GM18873 (cell line): ENCODE measurements around the gene HM13.
"Not testable (repeated sequence)": the region's sequence is repeated elsewhere in the genome, so short reads cannot be mapped to it uniquely, and the experiment has no call there.

Experiments
- ATAC-seq: cut with Tn5 transposase; IDR thresholded peaks from one replicate; pipeline ENCODE4 v1.9.1; 2021; ENCODE audit warnings: mild to moderate bottlenecking, moderate library complexity, moderate number of reproducible peaks; ENCODE audit not compliant: unreplicated experiment, low FRiP score

The HM13 gene

GRCh38 chr20:31514154-31515071 lies at the start of gene HM13:
HM13 (plus strand) TSS chr20:31514442; CDS start chr20:31514552, 110 bp downstream.
- peak; percentile 79 for ATAC-seq

DNA sequence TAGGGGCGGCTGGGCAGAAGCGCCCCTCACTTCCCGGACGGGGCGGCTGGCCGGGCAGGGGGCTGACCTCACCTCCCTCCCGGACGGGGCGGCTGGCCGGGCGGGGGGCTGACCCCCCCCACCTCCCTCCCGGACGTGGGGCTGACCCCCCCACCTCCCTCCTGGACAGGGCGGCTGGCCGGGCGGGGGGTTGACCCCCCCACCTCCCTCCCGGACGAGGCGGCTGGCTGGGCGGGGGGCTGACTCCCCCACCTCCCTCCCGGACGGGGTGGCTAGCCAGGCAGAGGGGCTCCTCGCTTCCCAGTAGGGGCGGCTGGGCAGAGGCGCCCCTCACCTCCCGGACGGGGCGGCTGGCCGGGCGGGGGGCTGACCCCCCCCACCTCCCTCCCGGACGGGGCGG lies 43.3 kb upstream of the HM13 start:
- not testable (repeated sequence) for ATAC-seq

DNA sequence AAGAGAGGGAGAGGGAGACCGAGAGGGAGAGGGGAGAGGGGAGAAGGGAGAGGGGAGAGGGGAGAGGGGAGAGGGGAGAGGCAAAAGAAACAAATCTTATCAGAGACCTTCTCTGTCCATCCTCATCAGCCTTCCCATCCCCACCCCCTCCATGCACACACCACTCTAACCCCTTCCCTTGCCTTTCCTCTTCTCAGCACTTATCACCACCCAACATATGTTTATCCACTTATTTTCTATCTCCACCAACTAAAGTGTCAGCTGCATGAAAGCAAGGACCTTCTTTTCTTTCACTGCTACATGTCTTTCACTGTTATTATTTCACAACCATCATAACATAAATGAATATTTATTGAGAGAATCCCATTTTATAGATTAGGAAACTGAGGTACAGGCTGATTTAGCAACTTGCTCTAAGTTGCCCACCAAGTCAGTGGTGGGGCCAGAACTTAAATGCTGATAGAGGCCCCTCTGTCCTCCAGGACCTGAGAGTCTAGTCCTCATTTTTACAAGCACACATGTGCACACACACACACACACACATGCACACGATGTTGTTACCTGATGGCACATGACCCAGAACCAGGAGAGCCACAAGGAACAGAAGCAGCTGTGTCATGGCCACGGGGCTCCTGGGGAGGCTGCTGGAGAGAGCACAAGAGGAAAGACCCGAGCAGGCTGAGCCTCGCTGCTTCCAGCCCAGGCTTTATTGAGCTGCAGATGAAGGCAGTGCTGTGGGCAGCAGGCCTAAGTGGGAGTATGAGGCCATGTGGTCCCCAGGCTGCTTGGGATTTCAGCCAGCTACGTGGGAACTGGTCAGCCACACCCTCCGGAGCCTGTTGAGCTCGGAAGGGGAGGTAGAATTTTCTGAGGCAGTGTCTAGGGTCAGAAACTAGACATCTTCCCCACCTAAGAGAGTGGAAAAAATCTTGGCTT lies 41.6 kb upstream of the HM13 start:
- no peak for ATAC-seq

GRCh38 chr20:31473331-31474096 lies 40.7 kb upstream of the HM13 start:
- no peak for ATAC-seq

DNA sequence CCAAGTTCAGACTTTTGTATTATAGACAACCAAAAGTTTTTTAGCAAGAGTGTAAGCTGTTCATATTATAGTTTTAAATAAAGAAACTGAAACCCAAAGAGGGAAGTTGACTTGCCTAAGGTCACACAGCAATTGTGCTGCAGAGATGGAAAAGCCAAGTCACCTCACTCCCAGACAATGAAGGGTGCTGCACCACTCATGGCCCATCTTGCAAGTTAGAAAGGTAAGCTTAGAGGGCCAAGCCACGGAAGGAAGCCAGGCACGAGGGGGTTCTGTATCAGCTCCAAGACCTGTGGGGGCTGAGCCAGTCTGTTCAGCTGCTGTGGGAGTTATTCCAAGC lies 40.2 kb upstream of the HM13 start:
- peak; percentile 44 for ATAC-seq

DNA sequence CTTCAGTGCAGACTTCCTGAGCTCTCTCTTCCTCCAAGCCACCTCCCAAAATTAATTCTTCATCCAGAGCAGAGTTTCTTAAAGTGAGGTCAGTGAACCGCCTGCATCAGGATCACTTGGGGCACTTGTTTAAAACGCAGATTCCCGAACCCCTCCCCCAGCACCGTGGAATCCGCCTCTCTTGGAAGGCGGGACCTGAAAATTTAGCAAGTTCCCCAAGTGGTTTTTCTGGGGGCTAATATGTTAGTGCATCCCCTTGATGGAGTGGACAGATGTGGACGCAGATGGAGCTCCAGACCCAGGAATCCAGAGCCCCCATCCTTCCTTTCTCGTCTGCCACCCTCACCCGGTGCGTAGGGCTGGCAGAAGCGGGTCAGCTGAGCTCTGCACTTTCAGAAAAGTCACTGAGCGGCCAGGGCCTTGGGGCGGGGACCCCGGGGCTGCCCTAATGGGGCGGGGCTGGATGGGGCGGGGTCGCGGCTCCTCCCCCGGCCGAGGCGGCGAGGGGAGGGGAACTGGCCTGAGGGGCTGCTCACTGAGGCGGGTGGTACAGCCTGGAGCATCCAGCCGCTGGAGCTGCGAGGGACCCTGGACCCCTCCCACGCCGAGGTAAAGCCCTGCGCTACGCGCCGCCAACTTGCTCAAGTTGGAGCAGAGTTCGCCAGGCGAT lies 39.3 kb upstream of the HM13 start, which contains the start of the genes DEFB124 and REM1:
DEFB124 (minus strand) TSS at position 370 of the 670 bp plus-strand sequence. CDS start 2,114 bp downstream, outside the sequence.
REM1 (plus strand) TSS at position 531 of the 670 bp plus-strand sequence. CDS start 1,158 bp downstream, outside the sequence.
- no peak for ATAC-seq

DNA sequence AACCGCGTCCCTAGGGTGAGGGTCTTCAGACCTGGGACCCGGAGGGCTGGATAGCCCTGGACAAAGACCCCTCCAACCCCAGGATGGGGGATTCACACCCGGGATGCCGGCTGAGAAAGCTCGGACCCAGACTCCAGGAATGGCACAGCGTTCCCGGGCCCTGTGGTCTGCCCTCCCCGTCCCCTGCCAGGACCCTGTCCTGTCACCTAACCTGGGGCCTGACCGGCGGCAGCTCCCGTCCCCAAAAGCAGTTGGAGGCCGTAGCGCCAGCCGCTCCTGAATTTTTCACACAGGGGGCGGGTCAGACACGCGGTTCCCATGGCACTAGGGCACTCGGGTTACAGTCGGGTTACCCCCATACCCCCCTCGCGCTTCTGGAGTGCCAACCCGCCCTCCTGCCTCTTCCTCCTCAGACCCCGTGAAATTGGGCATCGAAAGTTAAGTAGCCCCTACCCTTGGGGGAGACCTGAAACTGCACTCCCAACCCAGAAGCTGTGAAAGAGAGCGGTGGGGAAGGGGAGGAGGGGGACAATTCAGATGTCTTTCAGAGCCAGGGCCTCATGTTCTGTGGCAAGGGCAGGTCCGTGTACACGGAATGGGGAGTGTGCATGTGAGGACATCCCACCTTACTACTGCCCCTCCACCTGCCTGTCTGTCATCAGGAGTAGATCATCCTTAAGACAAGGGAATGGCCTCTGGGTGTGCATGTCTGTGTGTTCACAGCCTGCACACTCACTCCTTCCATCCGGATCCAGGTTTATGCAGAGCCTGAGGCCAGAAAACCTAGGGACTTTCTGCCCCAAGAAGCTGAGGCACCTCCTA lies 38.6 kb upstream of the HM13 start:
- ATAC-seq: no peak

DNA sequence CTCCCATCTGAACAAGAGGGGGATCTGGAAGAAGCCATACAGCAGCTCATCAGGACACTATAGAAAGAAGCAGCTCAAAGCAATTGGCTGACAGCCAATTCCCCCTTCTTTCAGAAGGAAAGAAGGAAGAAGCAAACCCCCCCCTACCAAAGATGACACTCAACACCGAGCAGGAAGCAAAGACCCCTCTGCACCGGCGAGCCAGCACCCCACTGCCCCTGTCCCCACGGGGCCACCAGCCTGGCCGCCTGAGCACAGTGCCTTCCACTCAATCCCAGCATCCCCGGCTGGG lies 38.0 kb upstream of the HM13 start:
- no peak for ATAC-seq

DNA sequence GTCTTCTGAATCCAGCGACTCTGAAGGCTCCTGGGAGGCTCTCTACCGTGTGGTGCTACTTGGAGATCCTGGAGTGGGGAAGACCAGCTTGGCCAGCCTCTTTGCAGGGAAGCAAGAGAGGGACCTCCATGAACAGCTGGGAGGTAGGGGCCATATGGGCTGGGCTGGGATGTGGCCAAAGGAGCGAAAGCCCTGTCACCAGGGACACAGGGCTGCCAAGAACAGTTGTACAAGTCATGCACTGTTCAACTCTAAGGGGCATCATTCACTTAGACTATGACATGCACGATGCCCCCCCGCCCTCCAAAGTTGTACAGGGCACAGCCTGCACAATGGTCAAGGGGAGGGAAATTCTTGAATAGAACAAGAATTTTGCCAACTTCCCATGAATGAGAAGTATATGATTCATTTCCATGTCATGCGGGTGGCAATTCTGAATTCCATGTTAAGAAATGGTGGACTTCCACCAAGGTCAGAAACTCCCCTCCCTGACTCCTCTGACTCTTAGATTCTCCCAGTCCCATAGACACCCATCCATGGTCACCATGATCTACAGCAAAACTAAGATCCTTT lies 37.5 kb upstream of the HM13 start:
- no peak for ATAC-seq

DNA sequence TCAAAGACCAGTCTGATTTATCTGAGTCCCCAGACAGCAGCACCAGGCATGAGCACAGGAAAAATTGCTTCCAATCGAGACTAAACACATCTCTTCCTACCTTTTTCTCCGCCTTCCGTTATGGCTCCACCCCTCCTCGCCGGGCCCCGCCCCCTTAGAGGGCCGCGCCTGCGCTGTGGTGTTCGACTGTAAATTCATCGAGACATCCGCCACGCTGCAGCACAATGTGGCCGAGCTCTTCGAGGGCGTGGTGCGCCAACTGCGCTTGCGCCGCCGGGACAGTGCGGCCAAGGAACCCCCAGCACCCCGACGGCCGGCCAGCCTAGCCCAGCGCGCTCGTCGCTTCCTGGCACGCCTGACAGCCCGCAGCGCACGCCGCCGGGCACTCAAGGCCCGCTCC lies 30.2 kb upstream of the HM13 start:
- ATAC-seq: no peak

- ATAC-seq: no peak
Measured at GRCh38 chr20:31485450-31486339, 28.5 kb upstream of the HM13 start.

- no peak for ATAC-seq
Measured at GRCh38 chr20:31488115-31488514, 26.1 kb upstream of the HM13 start.

GRCh38 chr20:31489152-31489551 lies 25.1 kb upstream of the HM13 start:
- no peak for ATAC-seq

DNA sequence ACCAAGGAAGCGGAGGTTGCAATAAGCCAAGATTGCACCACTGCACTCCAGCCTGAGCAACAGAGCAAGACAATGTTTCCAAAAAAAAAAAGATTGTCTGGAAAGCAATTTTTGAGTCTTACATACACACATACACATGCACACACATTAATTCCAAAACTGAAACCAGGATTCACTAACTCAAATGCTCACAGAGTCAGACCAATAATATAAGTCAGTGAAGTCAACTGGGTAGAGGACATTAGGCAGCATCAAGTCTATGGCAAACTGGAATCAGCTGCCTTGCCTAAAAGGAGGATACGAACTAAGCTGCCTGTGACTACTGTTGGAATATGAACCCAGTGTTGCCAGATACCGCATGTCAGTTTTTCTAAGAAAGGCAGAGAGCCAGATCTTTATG lies 23.5 kb upstream of the HM13 start:
- ATAC-seq: no peak

DNA sequence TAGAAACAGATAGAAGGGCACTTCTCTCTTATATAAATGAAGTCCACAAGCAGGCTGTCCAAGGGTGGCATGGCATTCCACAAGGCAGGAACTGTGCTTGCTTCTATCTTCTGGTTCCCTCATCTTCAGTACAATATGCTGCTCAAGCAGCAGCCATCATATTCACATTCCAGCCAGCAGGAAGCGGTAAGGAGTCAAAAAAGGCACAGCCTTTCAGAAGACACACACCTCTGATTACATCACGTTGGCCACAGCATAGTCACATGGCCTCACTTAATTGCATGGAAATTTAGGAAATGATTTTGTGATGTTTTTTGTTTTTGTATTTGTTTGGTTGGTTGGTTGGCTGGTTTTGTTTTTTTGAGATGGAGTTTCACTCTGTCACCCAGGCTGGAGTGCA lies 20.1 kb upstream of the HM13 start:
- no peak for ATAC-seq

- no peak for ATAC-seq
Measured at GRCh38 chr20:31496761-31497295, 17.4 kb upstream of the HM13 start.

DNA sequence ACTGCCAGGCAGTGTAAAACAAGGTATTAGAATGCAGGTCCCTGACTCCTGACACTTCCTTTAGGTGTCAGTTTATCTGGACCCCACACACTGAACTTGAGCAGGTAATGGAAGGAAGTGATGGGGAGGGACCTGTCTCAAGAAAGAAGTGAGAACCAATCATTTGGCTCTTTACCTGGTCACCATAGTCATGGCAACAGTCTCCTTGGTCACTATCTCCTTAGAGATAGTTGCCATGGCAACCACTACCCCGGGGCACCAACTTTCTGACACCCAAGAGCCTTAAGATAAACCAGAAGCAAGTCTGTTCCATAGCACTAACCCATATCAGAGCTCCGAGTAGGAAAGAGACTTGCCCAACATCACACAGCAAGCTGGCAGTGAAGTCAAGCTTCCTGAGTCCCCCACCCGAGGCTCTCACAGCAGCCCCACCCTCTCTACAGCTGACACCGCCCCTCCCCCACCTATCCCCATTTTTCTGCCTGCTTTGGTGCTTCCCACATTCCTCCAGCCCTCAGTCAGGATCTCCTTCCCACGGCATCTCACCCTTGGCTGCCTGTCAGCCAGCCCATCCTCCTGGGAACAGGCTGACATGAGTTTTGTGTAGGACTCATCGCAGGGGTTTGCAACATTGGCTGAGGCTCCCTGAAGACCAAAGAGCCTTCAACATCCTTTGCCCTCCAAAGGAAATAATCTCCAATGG lies 16.3 kb upstream of the HM13 start:
- ATAC-seq: no peak
